Calu3 (cell line): ENCODE results near the gene FCN2. TPM values are rescaled to one million over a fixed set of nuclear protein-coding genes. Genes with fewer than 3 reads are reported as not detected.

ENCODE experiments used
- BruUV-seq: library from RNA; stranded (reverse); fragments of 400-500 nt; replicated peaks from 2 replicates; lab custom pipeline; 2021; lab: Mats Ljungman, UMichigan
- CTCF ChIA-PET: fragments of 300-600 bp; sonication (Branson Sonifier 250); formaldehyde crosslinking; loops from one replicate; lab custom pipeline; 2022; ENCODE audit warnings: antibody characterized with exemption; lab: Charles Lee
- DNase-seq: peaks from one replicate; pipeline ENCODE4 v3.0.0; 2022
- H3K27ac Mint-ChIP-seq: one replicate; pipeline ENCODE4 v1.8.0; 2022; ENCODE audit warnings: mixed read lengths; ENCODE audit not compliant: unreplicated experiment
- H3K27me3 Mint-ChIP-seq: one replicate; pipeline ENCODE4 v1.8.0; 2022; ENCODE audit warnings: mixed read lengths; ENCODE audit not compliant: unreplicated experiment
- H3K36me3 Mint-ChIP-seq: one replicate; pipeline ENCODE4 v1.8.0; 2022; ENCODE audit warnings: mild to moderate bottlenecking, moderate library complexity, mixed read lengths; ENCODE audit not compliant: insufficient read depth, unreplicated experiment
- H3K4me1 Mint-ChIP-seq: one replicate; pipeline ENCODE4 v1.8.0; 2022; ENCODE audit warnings: mild to moderate bottlenecking, low read depth, mixed read lengths; ENCODE audit not compliant: unreplicated experiment
- H3K4me3 Mint-ChIP-seq: one replicate; pipeline ENCODE4 v1.8.0; 2022; ENCODE audit warnings: mild to moderate bottlenecking, low read depth, moderate library complexity, mixed read lengths; ENCODE audit not compliant: unreplicated experiment
- H3K9me3 Mint-ChIP-seq: one replicate; pipeline ENCODE4 v1.8.0; 2022; ENCODE audit warnings: low read depth, mixed read lengths; ENCODE audit not compliant: unreplicated experiment
- CTCF ChIP-seq: fragments of 200-600 bp; IDR thresholded peaks from one replicate; pipeline ENCODE4 v1.8.0; 2022; ENCODE audit warnings: antibody characterized with exemption; ENCODE audit not compliant: unreplicated experiment
- intact Hi-C: fragments of 100-400 bp; cut with micrococcal nuclease; formaldehyde crosslinking; loops from one replicate; pipeline ENCODE4 v1.10.0; 2022; ENCODE audit not compliant: unreplicated experiment
- total RNA-seq: library from RNA; stranded (reverse); gene quantifications from 2 replicates; pipeline ENCODE4 v1.2.3, GENCODE V29; 2022

FCN2 gene
- total RNA-seq, 1 experiment from 2014 or later, result not detected

- intact Hi-C loops, result no loop called here
- DNase-seq, result no peak
- no peak for TF ChIP-seq CTCF
- H3K9me3 Mint-ChIP-seq, result peaks cover 3% of the 10 kb centered on the region
- H3K27me3 Mint-ChIP-seq, result no peaks in the 10 kb centered on the region
- H3K36me3 Mint-ChIP-seq, result no peaks in the 10 kb centered on the region
- H3K4me1 Mint-ChIP-seq, result no peaks in the 10 kb centered on the region
- BruUV-seq, result no TSS peak
- no peak overlapping the region for H3K4me3 Mint-ChIP-seq
- no peak overlapping the region for H3K27ac Mint-ChIP-seq
- CTCF ChIA-PET, result no interaction called here
Measured at GRCh38 chr9:134922066-134922931, 41.7 kb downstream of the FCN2 start.

- CTCF ChIA-PET, result no interaction called here
- Mint-ChIP-seq H3K36me3 (no peaks in the 10 kb centered on the region), H3K27ac (no peak overlapping the region), H3K9me3 (peaks cover 5% of the 10 kb centered on the region), H3K4me1 (no peaks in the 10 kb centered on the region), H3K27me3 (no peaks in the 10 kb centered on the region), H3K4me3 (no peak overlapping the region)
- no peak for DNase-seq
- intact Hi-C loops, result no loop called here
- no peak for TF ChIP-seq CTCF
- BruUV-seq, result no TSS peak
Measured at GRCh38 chr9:134922932-134923240, 42.3 kb downstream of the FCN2 start.

- Mint-ChIP-seq H3K9me3 (peaks cover 5% of the 10 kb centered on the region), H3K4me3 (no peak overlapping the region), H3K36me3 (no peaks in the 10 kb centered on the region), H3K4me1 (no peaks in the 10 kb centered on the region), H3K27me3 (no peaks in the 10 kb centered on the region), H3K27ac (no peak overlapping the region)
- CTCF ChIA-PET, result no interaction called here
- no peak for DNase-seq
- TF ChIP-seq CTCF, result no peak
- intact Hi-C loops, result no loop called here
- BruUV-seq, result no TSS peak
Measured at GRCh38 chr9:134923466-134923865, 42.9 kb downstream of the FCN2 start.

- Mint-ChIP-seq H3K4me1 (no peaks in the 10 kb centered on the region), H3K27ac (no peak overlapping the region), H3K27me3 (peaks cover 4% of the 10 kb centered on the region), H3K9me3 (peaks cover 2% of the 10 kb centered on the region), H3K36me3 (no peaks in the 10 kb centered on the region), H3K4me3 (no peak overlapping the region)
- no peak for DNase-seq
- intact Hi-C loops, result no loop called here
- CTCF ChIA-PET, result no interaction called here
- no TSS peak for BruUV-seq
- TF ChIP-seq CTCF, result no peak
Measured at GRCh38 chr9:134925011-134925511, 44.5 kb downstream of the FCN2 start.
